ENCODE data around the gene UBE2C. TPM values are rescaled to one million over a fixed set of nuclear protein-coding genes. Genes with fewer than 3 reads are reported as not detected.
"Not testable (repeated sequence)": the region's sequence is repeated elsewhere in the genome, so short reads cannot be mapped to it uniquely, and the experiment has no call there.

The UBE2C gene
- polyA plus RNA-seq, 1 donor from 2014 or later: 2.5 TPM

- no peaks in the 10 kb centered on the region for H3K9me3 ChIP-seq (ENCODE audit: low read length)
- H3K27me3 ChIP-seq (ENCODE audit: insufficient read depth, low read depth, low read length): no peaks in the 10 kb centered on the region
- no peak for TF ChIP-seq MXI1 (conservative IDR thresholded peaks at IDR 0.05; ENCODE audit: poor library complexity, severe bottlenecking)
- peak overlapping the region; percentile 95 for H3K9ac ChIP-seq (ENCODE audit: low read length)
- H3K9me2 ChIP-seq (ENCODE audit: insufficient read depth, low read length): no peaks in the 10 kb centered on the region
- no peaks in the 10 kb centered on the region for H3K36me3 ChIP-seq (ENCODE audit: insufficient read depth, low read length)
- peak overlapping the region; percentile 86 for H3K4me2 ChIP-seq (ENCODE audit: low read length)
- H2AFZ ChIP-seq (ENCODE audit: low read depth, low read length): peak overlapping the region; percentile 100
- H4K20me1 ChIP-seq (ENCODE audit: insufficient read depth): no peaks in the 10 kb centered on the region
- no peaks in the 10 kb centered on the region for H3F3A ChIP-seq (ENCODE audit: insufficient read depth, low read length, poor library complexity, severe bottlenecking)
- peaks cover 13% of the 10 kb centered on the region for H3K79me2 ChIP-seq (replicated peaks; ENCODE audit: insufficient read depth, low read length)
- H3K4me3 ChIP-seq (ENCODE audit: low read length): peak overlapping the region; percentile 99
- peak overlapping the region; percentile 73 for H3K27ac ChIP-seq (ENCODE audit: low read length)
These were observed 19.9 kb upstream of the UBE2C start for GRCh38 chr20:45792317-45793118.

GRCh38 chr20:45796337-45797065, 15.9 kb upstream of the UBE2C start:
- H3K79me2 ChIP-seq (replicated peaks; ENCODE audit: insufficient read depth, low read length): peaks cover 13% of the 10 kb centered on the region
- H3F3A ChIP-seq (ENCODE audit: insufficient read depth, low read length, poor library complexity, severe bottlenecking): no peaks in the 10 kb centered on the region
- H4K20me1 ChIP-seq (ENCODE audit: insufficient read depth): no peaks in the 10 kb centered on the region
- H3K9me3 ChIP-seq (ENCODE audit: low read length): no peaks in the 10 kb centered on the region
- no peaks in the 10 kb centered on the region for H3K9me2 ChIP-seq (ENCODE audit: insufficient read depth, low read length)
- H3K9ac ChIP-seq (ENCODE audit: low read length): no peak overlapping the region
- no peak overlapping the region for H2AFZ ChIP-seq (ENCODE audit: low read depth, low read length)
- H3K4me2 ChIP-seq (ENCODE audit: low read length): no peak overlapping the region
- no peaks in the 10 kb centered on the region for H3K27me3 ChIP-seq (ENCODE audit: insufficient read depth, low read depth, low read length)
- no peak overlapping the region for H3K27ac ChIP-seq (ENCODE audit: low read length)
- TF ChIP-seq POLR2AphosphoS5 (IDR thresholded peaks at IDR 0.05): no peak
- no peak for TF ChIP-seq TAF1 (IDR thresholded peaks at IDR 0.05; ENCODE audit: low read depth)
- no peak for TF ChIP-seq MXI1 (conservative IDR thresholded peaks at IDR 0.05; ENCODE audit: poor library complexity, severe bottlenecking)
- TF ChIP-seq EP300 (conservative IDR thresholded peaks at IDR 0.05; ENCODE audit: poor library complexity, severe bottlenecking): no peak
- TF ChIP-seq REST (IDR thresholded peaks at IDR 0.05; ENCODE audit: borderline replicate concordance): no peak
- no peak for TF ChIP-seq CTCF (IDR thresholded peaks at IDR 0.05; ENCODE audit: poor library complexity, severe bottlenecking)
- no peak for TF ChIP-seq SMC3 (conservative IDR thresholded peaks at IDR 0.05; ENCODE audit: poor library complexity)
- TF ChIP-seq EZH2 (IDR thresholded peaks at IDR 0.05; ENCODE audit: borderline replicate concordance, insufficient read depth, low read length, poor library complexity, severe bottlenecking): no peak
- TF ChIP-seq RAD21 (conservative IDR thresholded peaks at IDR 0.05): no peak
- H3K36me3 ChIP-seq (ENCODE audit: insufficient read depth, low read length): no peaks in the 10 kb centered on the region
- H3K4me3 ChIP-seq (ENCODE audit: low read length): no peak overlapping the region

GRCh38 chr20:45797510-45797909, 14.9 kb upstream of the UBE2C start:
- H3K9me3 ChIP-seq (ENCODE audit: low read length); H2AFZ ChIP-seq (ENCODE audit: low read depth, low read length); H3K9ac ChIP-seq (ENCODE audit: low read length); H3K36me3 ChIP-seq (ENCODE audit: insufficient read depth, low read length); H4K20me1 ChIP-seq (ENCODE audit: insufficient read depth); H3K79me2 ChIP-seq (replicated peaks; ENCODE audit: insufficient read depth, low read length); H3K27me3 ChIP-seq (ENCODE audit: insufficient read depth, low read depth, low read length); H3K4me3 ChIP-seq (ENCODE audit: low read length); H3K9me2 ChIP-seq (ENCODE audit: insufficient read depth, low read length); H3F3A ChIP-seq (ENCODE audit: insufficient read depth, low read length, poor library complexity, severe bottlenecking); H3K27ac ChIP-seq (ENCODE audit: low read length); H3K4me2 ChIP-seq (ENCODE audit: low read length): not testable (repeated sequence)

GRCh38 chr20:45797955-45798354, 14.5 kb upstream of the UBE2C start:
- H2AFZ ChIP-seq (ENCODE audit: low read depth, low read length); H4K20me1 ChIP-seq (ENCODE audit: insufficient read depth); H3K9me3 ChIP-seq (ENCODE audit: low read length); H3K36me3 ChIP-seq (ENCODE audit: insufficient read depth, low read length); H3K79me2 ChIP-seq (replicated peaks; ENCODE audit: insufficient read depth, low read length); H3K27ac ChIP-seq (ENCODE audit: low read length); H3K4me2 ChIP-seq (ENCODE audit: low read length); H3K9me2 ChIP-seq (ENCODE audit: insufficient read depth, low read length); H3K4me3 ChIP-seq (ENCODE audit: low read length); H3K9ac ChIP-seq (ENCODE audit: low read length); H3F3A ChIP-seq (ENCODE audit: insufficient read depth, low read length, poor library complexity, severe bottlenecking); H3K27me3 ChIP-seq (ENCODE audit: insufficient read depth, low read depth, low read length): not testable (repeated sequence)

All from neural cell (in vitro differentiated cells).